Activated CD8-positive, alpha-beta T cell treated with anti-CD3 and anti-CD28 coated beads for 36 hours (primary cell): Measurements from ENCODE around the gene TTC23. TPM values are rescaled to one million over a fixed set of nuclear protein-coding genes. Genes with fewer than 3 reads are reported as not detected.
"Not testable (repeated sequence)": the region's sequence is repeated elsewhere in the genome, so short reads cannot be mapped to it uniquely, and the experiment has no call there.

Experiments
- ATAC-seq: fragments of 200-7000 bp; cut with Tn5 transposase; one replicate; pipeline ENCODE4 v1.10.0; 2021; ENCODE audit warnings: mild to moderate bottlenecking, moderate library complexity
- CTCF ChIA-PET: fragments of 350-600 bp; sonication (Branson Sonifier 250); formaldehyde crosslinking; loops from one replicate; lab custom pipeline; 2021; ENCODE audit warnings: antibody characterized with exemption; lab: Charles Lee
- POLR2A ChIA-PET: fragments of 350-600 bp; sonication (Branson Sonifier 250); formaldehyde crosslinking; loops from one replicate; lab custom pipeline; 2021; ENCODE audit warnings: antibody characterized with exemption; lab: Charles Lee
- DNase-seq: peaks from one replicate; pipeline ENCODE4 v3.0.0-alpha.2; 2020
- H3K27ac Mint-ChIP-seq: one replicate; pipeline ENCODE4 v1.8.0; 2021; ENCODE audit warnings: mild to moderate bottlenecking, mixed read lengths
- H3K27me3 Mint-ChIP-seq: one replicate; pipeline ENCODE4 v1.8.0; 2021; ENCODE audit warnings: mixed read lengths
- H3K36me3 Mint-ChIP-seq: one replicate; pipeline ENCODE4 v1.8.0; 2021; ENCODE audit warnings: low read depth, mixed read lengths
- H3K4me1 Mint-ChIP-seq: one replicate; pipeline ENCODE4 v1.8.0; 2021; ENCODE audit warnings: low read depth, mixed read lengths
- H3K4me3 Mint-ChIP-seq: one replicate; pipeline ENCODE4 v1.8.0; 2021; ENCODE audit warnings: mild to moderate bottlenecking, moderate library complexity, mixed read lengths
- H3K9me3 Mint-ChIP-seq: one replicate; pipeline ENCODE4 v1.8.0; 2021; ENCODE audit warnings: mixed read lengths
- CTCF ChIP-seq: fragments of 200-600 bp; IDR thresholded peaks from one replicate; pipeline ENCODE4 v1.8.0; 2022; ENCODE audit warnings: antibody characterized with exemption, mild to moderate bottlenecking
- intact Hi-C: fragments of 100-400 bp; cut with micrococcal nuclease; formaldehyde crosslinking; loops from one replicate; pipeline ENCODE4 v1.10.0; 2022
- total RNA-seq, 2 experiments: library from RNA; stranded (reverse); gene quantifications; one replicate each; pipeline ENCODE4 v1.2.3, GENCODE V29; 2021

The TTC23 gene
- total RNA-seq, 2 experiments from 2014 or later: 4.3 to 4.4 TPM

GRCh38 chr15:99115300-99116215 is 133.8 kb downstream of the TTC23 start:
- Mint-ChIP-seq H3K36me3 (no peaks in the 10 kb centered on the region), H3K9me3 (no peaks in the 10 kb centered on the region), H3K4me3 (no peak overlapping the region), H3K4me1 (peaks cover 5% of the 10 kb centered on the region), H3K27ac (no peak overlapping the region), H3K27me3 (no peaks in the 10 kb centered on the region)
- ChIA-PET POLR2A (no interaction called here), CTCF (no interaction called here)
- DNase-seq (no peak), ATAC-seq (no peak)
- intact Hi-C loops: no loop called here
- no peak for TF ChIP-seq CTCF

GRCh38 chr15:99114511-99115299 is 134.7 kb downstream of the TTC23 start:
- no peaks in the 10 kb centered on the region for H3K9me3 Mint-ChIP-seq
- H3K27ac Mint-ChIP-seq: no peak overlapping the region
- DNase-seq (no peak), ATAC-seq (no peak)
- H3K4me1 Mint-ChIP-seq: peaks cover 6% of the 10 kb centered on the region
- TF ChIP-seq CTCF: no peak
- ChIA-PET POLR2A (no interaction called here), CTCF (no interaction called here)
- no peaks in the 10 kb centered on the region for H3K27me3 Mint-ChIP-seq
- H3K36me3 Mint-ChIP-seq: no peaks in the 10 kb centered on the region
- intact Hi-C loops: no loop called here
- no peak overlapping the region for H3K4me3 Mint-ChIP-seq

DNA sequence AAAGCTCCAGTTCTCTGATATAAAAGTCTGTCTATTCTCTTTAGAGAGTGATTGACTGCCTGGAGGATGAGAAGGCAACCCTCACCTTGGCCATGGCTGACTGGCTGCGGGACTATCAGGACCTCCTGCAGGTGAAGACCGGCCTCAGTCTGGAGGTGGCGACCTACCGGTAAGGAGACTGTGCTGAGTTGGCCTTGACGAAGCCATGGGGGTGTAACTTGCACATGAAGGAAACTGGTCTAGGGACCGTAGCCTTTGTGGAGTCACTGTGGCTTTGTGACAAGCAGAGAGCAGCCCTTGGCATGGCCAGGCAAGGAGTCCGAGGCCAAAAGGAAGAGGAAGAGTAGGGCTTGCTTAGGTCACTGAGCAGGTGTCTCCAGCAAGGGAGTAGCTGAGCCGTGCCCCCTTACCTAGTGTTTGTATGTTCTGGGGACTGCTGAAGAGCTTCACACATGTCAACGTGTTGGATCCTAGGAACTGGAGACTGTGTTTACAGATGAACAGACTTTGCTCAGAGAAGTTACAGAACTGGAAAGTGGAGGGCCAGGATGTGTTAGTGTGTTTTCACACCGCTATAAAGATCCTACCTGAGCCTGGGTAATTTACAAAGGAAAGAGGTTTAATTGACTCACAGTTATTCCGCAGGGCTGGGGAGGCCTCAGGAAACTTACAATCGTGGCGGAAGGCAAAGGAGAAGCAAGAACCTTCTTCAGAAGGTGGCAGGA is 135.7 kb downstream of the TTC23 start:
- Mint-ChIP-seq H3K36me3 (no peaks in the 10 kb centered on the region), H3K9me3 (no peaks in the 10 kb centered on the region), H3K4me3 (no peak overlapping the region), H3K4me1 (peaks cover 8% of the 10 kb centered on the region), H3K27me3 (no peaks in the 10 kb centered on the region), H3K27ac (no peak overlapping the region)
- DNase-seq (no peak), ATAC-seq (no peak)
- POLR2A ChIA-PET: no interaction called here
- no peak for TF ChIP-seq CTCF
- intact Hi-C loops: no loop called here
- CTCF ChIA-PET: no interaction called here

- intact Hi-C loops, H3K27ac Mint-ChIP-seq, ATAC-seq, H3K36me3 Mint-ChIP-seq, DNase-seq, H3K9me3 Mint-ChIP-seq, H3K4me3 Mint-ChIP-seq, POLR2A ChIA-PET, H3K27me3 Mint-ChIP-seq: not testable (repeated sequence)
- CTCF ChIA-PET: interaction anchor here (0.5 to 2.1 kb wide), 4 partner anchors 10 to 449 kb away, joined by 3 to 12 read pairs (median 6); no protein-coding TSS in a partner anchor
- H3K4me1 Mint-ChIP-seq: peaks cover 14% of the 10 kb centered on the region
Measured at GRCh38 chr15:99111641-99112040, 137.7 kb downstream of the TTC23 start.

DNA sequence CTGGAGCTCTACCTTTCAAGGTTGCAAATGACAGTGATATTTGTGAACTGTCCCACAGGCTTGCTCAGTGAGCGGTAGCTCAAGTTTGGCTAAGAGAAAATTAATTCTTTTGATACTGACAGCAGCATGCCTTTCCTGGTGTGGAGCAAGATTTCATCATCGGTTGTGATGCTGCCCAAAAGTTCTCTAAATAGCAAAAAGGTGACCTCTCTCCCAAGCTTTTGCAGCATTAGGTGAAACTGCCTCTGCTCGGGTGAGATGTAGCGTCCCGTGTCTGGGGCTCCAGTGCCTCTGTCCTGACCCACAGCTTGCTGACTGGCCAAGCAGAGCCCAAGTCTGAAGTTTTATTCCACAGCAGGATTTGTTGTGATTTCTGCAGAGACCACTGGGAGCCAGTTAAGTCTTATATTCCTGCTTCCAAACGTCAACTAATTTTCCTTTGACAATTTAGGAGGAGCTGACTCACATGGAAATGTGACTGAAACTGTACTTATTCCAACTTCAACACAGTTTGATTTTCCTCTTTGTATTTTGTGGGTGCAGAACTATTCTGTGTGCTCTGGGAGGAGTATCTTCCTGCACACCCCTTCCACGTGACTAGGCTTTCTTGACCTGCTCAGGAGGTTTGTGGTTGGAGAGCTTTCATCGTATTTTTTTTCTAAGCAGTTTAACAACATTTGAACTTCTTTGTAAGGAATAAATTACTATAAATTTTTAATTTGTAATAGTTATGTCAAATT is 138.6 kb downstream of the TTC23 start:
- H3K27me3 Mint-ChIP-seq: peaks cover 11% of the 10 kb centered on the region
- ChIA-PET POLR2A (no interaction called here), CTCF (interaction anchor here (1.9 to 2.1 kb wide), 2 partner anchors 10 to 34 kb away, joined by 9 to 12 read pairs; no protein-coding TSS in a partner anchor)
- ATAC-seq (no peak), DNase-seq (no peak)
- H3K4me1 Mint-ChIP-seq: peaks cover 20% of the 10 kb centered on the region
- no peaks in the 10 kb centered on the region for H3K9me3 Mint-ChIP-seq
- peak overlapping the region; percentile 30 for H3K27ac Mint-ChIP-seq
- no peaks in the 10 kb centered on the region for H3K36me3 Mint-ChIP-seq
- H3K4me3 Mint-ChIP-seq: no peak overlapping the region
- TF ChIP-seq CTCF: no peak
- intact Hi-C loops: no loop called here
